Activated CD8-positive, alpha-beta memory T cell treated with anti-CD3 and anti-CD28 coated beads for 4 hours (primary cell): ENCODE data around the gene NPY2R.

Experiments used
- DNase-seq, 2 donors: peaks; one replicate each; pipeline ENCODE4 v3.0.0-alpha.2; 2020; ENCODE audit warnings: low read depth in 2 of 2

The NPY2R gene

GRCh38 chr4:155208258-155209054 lies at the start of gene NPY2R:
NPY2R (plus strand) TSS chr4:155208636; CDS start chr4:155213940, 5,304 bp downstream.
- DNase-seq: no peak

- DNase-seq: no peak
Observed at GRCh38 chr4:155161357-155161756, 47.1 kb upstream of the NPY2R start.

DNA sequence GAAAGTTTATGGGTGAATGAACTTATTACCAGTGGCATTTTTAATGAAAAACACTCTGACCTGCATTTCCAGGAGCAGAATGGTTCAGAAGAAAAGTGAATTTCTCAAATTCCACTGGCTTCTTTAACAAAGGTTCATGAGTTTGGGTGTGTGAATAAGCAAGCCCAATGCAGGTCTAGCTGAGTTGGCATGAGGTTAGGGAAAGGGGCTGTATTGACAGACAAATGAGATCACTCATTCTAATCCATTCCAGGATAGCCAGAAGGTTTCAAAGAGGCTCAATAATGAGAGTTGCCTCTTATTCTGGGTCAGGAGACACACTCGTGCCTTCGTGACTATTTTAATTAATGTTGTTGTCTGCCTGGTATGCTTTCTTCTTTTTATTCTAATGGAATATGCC lies 43.7 kb upstream of the NPY2R start:
- no peak for DNase-seq

GRCh38 chr4:155170569-155170968 lies 37.9 kb upstream of the NPY2R start:
- DNase-seq: no peak

GRCh38 chr4:155173371-155173770 lies 35.1 kb upstream of the NPY2R start:
- DNase-seq: no peak

DNA sequence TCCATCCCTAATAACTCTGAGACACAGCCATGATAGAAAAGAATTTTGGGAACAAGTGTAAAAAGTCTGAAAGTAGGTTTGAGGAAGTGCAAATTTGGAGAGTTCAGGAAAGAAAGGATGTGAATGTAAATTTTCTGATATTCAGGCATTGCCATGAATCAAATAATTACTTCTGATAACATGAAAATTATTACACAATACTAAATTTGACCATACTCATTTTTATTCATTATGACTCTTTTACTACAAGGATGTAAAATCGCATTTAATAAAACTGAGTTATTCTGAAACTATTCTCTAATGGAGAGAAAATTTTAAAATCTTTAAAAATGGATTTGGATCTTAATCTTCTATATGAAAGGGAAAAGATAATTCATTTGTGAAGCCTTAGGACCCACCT lies 33.8 kb upstream of the NPY2R start:
- no peak for DNase-seq

DNA sequence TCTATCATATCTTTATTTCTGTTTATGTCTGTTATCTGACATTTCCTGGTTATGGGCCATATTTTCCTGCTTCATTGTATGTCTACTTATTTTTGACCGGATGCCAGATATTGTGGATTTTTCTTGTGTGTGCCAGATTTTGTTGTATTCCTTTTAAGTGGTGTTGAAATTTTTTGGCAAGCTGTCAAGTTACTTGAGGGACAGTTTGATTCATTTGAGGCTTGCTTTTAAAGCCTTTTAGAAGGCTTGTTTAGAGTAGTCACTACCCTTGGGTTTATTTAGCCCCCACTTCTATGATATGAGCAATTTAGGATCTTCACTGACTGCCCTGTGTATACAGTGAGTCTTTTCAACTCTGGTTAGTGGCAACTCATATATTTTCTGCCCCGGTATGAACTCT lies 29.2 kb upstream of the NPY2R start:
- DNase-seq: no peak

DNA sequence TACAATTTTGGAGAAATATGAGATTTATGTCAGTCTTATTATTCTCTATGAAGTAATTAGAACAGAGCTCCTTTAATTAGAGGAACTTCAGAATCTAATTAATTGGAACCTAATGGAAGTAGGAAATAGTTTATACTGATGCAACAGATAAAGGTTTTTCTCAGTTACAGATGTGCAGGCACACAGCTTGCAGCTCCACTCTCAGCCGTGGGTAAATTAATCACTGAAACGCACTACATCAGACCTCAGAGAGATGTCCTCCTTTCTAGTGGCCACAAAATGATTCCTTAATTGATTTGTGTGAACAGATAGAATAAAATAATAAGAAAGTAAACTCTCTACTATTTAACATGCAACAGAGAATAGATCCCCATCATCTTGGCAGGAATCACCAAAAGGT lies 21.5 kb upstream of the NPY2R start:
- DNase-seq: no peak

DNA sequence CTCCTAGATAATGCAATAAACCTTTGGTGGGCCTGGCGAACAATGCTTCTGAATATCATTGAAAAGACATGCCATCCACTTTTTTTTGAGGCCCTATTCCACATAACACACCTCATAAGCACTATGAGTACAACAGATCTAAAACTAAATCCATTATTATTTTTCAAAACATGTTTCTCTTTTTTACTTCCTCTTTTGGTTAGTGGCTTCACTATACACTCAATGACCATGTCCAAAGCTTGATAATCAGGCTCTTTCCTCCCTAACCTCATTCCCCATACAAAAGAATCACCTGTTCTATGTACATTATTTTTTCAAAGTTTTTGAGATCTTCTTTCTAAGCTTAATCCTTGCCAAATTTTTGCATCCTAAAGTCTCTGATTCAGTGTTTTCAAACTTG lies 20.4 kb upstream of the NPY2R start:
- DNase-seq: no peak

DNA sequence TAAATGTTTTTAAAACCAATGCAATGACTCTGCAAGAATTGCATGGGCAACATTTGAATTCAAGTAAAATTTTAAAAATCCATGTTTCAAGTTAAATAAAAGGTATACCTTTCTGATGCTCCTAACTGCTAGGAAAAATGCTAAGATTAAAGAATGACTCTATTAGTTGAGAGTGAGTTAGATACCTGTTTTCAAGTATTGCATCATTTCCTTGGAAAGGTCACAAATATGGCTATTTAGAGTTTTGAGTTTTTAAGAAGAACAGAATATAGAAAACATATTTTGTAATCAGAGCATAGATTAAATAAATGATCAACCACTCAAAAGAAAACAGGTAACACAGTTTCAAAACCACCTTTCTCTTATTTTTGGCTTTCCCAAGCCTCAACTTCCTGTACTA lies 18.3 kb upstream of the NPY2R start:
- no peak for DNase-seq

- DNase-seq: no peak
Observed at GRCh38 chr4:155197757-155198156, 10.7 kb upstream of the NPY2R start.

- no peak for DNase-seq
Observed at GRCh38 chr4:155207534-155208257, 740 bp upstream of the NPY2R start.

GRCh38 chr4:155220025-155220424 lies 11.6 kb downstream of the NPY2R start:
- no peak for DNase-seq

DNA sequence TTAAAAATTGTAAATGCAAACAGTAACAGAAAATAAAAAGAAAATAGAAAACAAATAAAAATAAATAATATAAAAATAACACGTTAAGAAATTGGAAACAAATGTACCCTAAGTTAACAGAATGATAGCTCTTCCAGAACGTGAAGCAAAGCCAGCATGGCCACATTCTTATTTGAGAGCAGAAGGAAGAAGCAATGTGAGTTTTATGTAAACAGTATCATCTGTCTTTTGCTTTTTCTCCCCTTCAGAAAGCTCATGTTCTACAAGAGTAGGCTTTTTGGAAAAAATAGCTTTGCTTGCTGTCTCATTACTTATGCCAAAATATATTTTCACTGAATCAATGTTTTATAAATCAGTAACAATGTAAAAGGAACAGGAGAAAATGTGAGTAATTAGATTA lies 18.7 kb downstream of the NPY2R start:
- DNase-seq: no peak

DNA sequence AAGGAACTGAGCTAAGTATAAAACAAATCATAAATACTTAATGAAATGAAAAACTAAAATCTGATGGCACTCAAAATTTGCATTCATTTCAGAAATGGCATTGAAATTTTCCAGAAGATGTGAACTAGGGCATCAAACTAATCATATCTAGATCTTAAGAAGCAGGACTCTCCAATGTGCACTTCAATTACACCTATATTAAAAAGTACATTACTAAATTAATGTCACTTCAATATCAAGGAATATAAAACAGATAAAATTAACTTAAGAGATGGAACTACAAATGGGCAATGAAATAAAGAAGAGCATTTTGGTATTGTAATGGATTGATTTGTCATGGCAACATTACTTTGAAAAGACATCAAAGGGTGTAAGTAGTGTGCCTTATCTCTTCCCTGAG lies 20.3 kb downstream of the NPY2R start:
- DNase-seq: no peak

DNA sequence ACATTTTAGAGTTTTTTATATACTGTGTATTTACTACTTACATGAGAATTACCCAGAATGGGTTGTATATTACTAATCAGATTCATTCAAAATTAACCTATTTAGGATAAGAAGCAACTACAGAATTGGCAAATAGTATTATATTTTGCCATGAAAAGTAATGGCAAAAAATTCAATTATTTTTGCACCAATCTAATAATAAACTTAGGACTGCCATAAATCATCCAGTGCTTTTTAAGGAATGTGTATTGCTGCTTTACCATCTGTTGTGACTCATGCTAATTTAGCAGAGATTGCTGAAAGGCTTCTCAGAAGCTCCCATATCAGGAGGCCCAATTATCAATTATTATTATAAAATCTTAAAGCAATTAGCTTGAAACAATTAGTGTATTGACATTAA lies 24.0 kb downstream of the NPY2R start:
- no peak for DNase-seq

DNA sequence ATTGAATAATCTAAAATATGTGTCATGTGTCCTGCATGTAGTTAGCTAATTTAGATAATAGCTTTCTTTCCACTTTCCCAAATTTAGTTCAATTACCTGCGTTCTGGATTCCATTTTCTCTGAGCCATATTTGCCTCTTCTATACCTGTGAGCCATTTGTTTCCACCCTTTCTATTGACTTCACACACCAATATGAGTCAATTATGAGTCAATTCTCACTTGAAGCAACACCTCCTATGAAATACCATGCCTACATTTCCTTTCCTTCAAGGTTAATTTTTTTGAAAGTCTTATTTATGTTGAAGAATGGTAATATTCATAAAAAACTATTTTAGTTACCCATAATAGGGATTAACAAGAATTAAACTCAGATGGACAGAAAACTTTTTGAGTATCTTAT lies 25.8 kb downstream of the NPY2R start:
- no peak for DNase-seq

DNA sequence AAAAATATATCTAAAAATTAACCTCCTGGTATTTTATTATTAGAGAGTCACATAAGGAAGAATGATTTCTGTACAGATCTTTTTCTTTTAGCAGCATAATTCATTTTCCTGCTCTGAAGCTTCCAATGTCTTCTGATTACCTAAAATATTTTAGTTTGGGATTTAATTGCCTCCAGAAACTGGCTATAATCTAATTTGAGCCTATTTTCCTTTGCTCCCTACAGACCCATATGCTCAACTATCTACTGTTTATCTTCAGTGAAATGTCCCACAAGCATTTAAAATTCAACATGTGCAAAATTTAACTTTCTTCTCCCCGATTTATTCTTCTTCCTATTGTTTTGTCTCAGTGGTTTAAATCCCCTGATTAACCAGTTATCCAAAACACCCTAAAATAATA lies 29.1 kb downstream of the NPY2R start:
- no peak for DNase-seq

DNA sequence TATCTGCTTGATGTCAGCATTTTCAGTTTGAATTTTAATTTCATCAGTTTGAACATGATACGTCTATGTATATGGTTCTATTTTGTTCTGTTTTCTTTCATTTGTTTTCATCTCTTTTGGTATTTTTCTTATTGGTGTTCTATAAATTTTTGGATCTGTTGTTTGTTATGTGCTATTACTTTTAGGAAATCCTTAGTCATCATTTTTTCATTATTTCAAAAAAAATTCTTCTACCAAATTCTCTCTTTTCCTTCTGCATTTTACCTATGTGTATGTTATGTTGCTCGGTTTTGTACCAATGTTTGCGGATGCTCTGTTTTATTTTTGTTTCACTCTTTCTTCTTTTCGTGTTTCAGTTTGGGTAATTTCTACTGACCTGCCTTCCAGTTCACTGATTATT lies 32.8 kb downstream of the NPY2R start:
- DNase-seq: no peak

GRCh38 chr4:155241664-155242063 lies 33.2 kb downstream of the NPY2R start:
- DNase-seq: no peak

- no peak for DNase-seq
Observed at GRCh38 chr4:155245105-155245504, 36.7 kb downstream of the NPY2R start.

GRCh38 chr4:155248002-155248896 lies 39.8 kb downstream of the NPY2R start:
- DNase-seq: no peak
